CD14-positive monocyte (primary cell): Measurements from ENCODE around the gene IRGC. TPM values are rescaled to one million over a fixed set of nuclear protein-coding genes. Genes with fewer than 3 reads are reported as not detected.

ENCODE experiments used
- DNase-seq, 3 donors: peaks; one replicate each; pipeline ENCODE4 v3.0.0-alpha.2; 2011 to 2022
- H2AFZ ChIP-seq: 2 replicates; pipeline ENCODE4 v1.6.0; 2012; ENCODE audit warnings: mild to moderate bottlenecking, low read depth, low read length, inconsistent platforms; ENCODE audit not compliant: insufficient read depth, poor library complexity, severe bottlenecking
- H3K27ac ChIP-seq, 2 donors: 1 replicate in 1 of 2; 2 replicates in 1 of 2; pipeline ENCODE4 v1.5.1; 2012 to 2013; ENCODE audit warnings: low read length in 2 of 2, control low read depth in 1 of 2, inconsistent platforms in 1 of 2, low read depth in 1 of 2, mild to moderate bottlenecking in 1 of 2
- H3K27me3 ChIP-seq, 2 donors: one replicate each; pipeline versions ENCODE4 v1.6.0 to v1.6.1; 2011 to 2013; ENCODE audit warnings: low read length in 2 of 2; ENCODE audit not compliant: control insufficient read depth in 2 of 2, insufficient read depth in 2 of 2
- H3K36me3 ChIP-seq, 2 donors: replicated peaks in 1 of 2; 1 replicate in 1 of 2; 2 replicates in 1 of 2; pipeline versions ENCODE4 v1.5.1 to v1.6.1; 2012 to 2013; ENCODE audit warnings: low read length in 2 of 2, control low read depth in 1 of 2, inconsistent platforms in 1 of 2, mild to moderate bottlenecking in 1 of 2; ENCODE audit not compliant: insufficient read depth in 2 of 2, control insufficient read depth in 1 of 2
- H3K4me1 ChIP-seq, 2 donors: 1 replicate in 1 of 2; 2 replicates in 1 of 2; pipeline versions ENCODE4 v1.5.1 to v1.6.1; 2012 to 2013; ENCODE audit warnings: low read length in 2 of 2, control low read depth in 1 of 2, inconsistent platforms in 1 of 2, mild to moderate bottlenecking in 1 of 2, moderate library complexity in 1 of 2; ENCODE audit not compliant: insufficient read depth in 2 of 2, control insufficient read depth in 1 of 2
- H3K4me2 ChIP-seq: replicated peaks from 2 replicates; pipeline ENCODE3; 2012; ENCODE audit warnings: low read length, moderate library complexity, mild to moderate bottlenecking; ENCODE audit not compliant: poor library complexity, severe bottlenecking; ENCODE audit errors: extremely low read depth
- H3K4me3 ChIP-seq, 3 experiments: fragments of 200-600 bp in 1 of 3; sonication (generic) in 1 of 3; replicated peaks in 1 of 3; 1 replicate in 2 of 3; 2 replicates in 1 of 3; pipeline ENCODE4 v1.5.1; 2011 to 2013; ENCODE audit warnings: low read length in 3 of 3, mild to moderate bottlenecking in 3 of 3, control low read depth in 2 of 3, low read depth in 2 of 3, inconsistent platforms in 1 of 3, moderate library complexity in 1 of 3
- H3K79me2 ChIP-seq: 2 replicates; pipeline ENCODE4 v1.6.0; 2012; ENCODE audit warnings: mild to moderate bottlenecking, control low read depth, inconsistent platforms, low read length, moderate library complexity; ENCODE audit not compliant: insufficient read depth
- H3K9ac ChIP-seq: 2 replicates; pipeline ENCODE4 v1.6.0; 2017; ENCODE audit warnings: low read length, mild to moderate bottlenecking; ENCODE audit not compliant: insufficient read depth, poor library complexity, severe bottlenecking
- H3K9me3 ChIP-seq, 2 donors: replicated peaks in 1 of 2; 1 replicate in 1 of 2; 2 replicates in 1 of 2; pipeline versions ENCODE4 v1.5.1 to v1.6.1; 2012 to 2013; ENCODE audit warnings: low read length in 2 of 2, control low read depth in 1 of 2; ENCODE audit not compliant: control insufficient read depth in 1 of 2, insufficient read depth in 1 of 2
- H4K20me1 ChIP-seq: 2 replicates; pipeline ENCODE4 v1.6.0; 2012; ENCODE audit warnings: mild to moderate bottlenecking, low read length, control low read depth, moderate library complexity; ENCODE audit not compliant: insufficient read depth
- H3K27ac Mint-ChIP-seq, 7 donors: one replicate each; pipeline ENCODE4 v1.8.0; 2020; ENCODE audit warnings: mild to moderate bottlenecking in 7 of 7, mixed read lengths in 7 of 7, moderate library complexity in 6 of 7, inconsistent platforms in 2 of 7
- H3K27me3 Mint-ChIP-seq, 3 donors: one replicate each; pipeline ENCODE4 v1.8.0; 2021 to 2022; ENCODE audit warnings: low read depth in 3 of 3, mild to moderate bottlenecking in 3 of 3, mixed read lengths in 3 of 3, moderate library complexity in 3 of 3, inconsistent platforms in 1 of 3
- H3K36me3 Mint-ChIP-seq, 2 donors: one replicate each; pipeline ENCODE4 v1.8.0; 2020; ENCODE audit warnings: mixed read lengths in 2 of 2, inconsistent platforms in 1 of 2, mild to moderate bottlenecking in 1 of 2
- H3K4me1 Mint-ChIP-seq: one replicate; pipeline ENCODE4 v1.8.0; 2020; ENCODE audit warnings: mild to moderate bottlenecking, mixed read lengths
- H3K4me3 Mint-ChIP-seq, 2 donors: one replicate each; pipeline ENCODE4 v1.8.0; 2020; ENCODE audit warnings: mild to moderate bottlenecking in 2 of 2, mixed read lengths in 2 of 2, moderate library complexity in 1 of 2
- H3K9me3 Mint-ChIP-seq, 7 donors: one replicate each; pipeline ENCODE4 v1.8.0; 2020 to 2022; ENCODE audit warnings: mixed read lengths in 7 of 7, mild to moderate bottlenecking in 6 of 7, moderate library complexity in 6 of 7, inconsistent platforms in 2 of 7
- CTCF ChIP-seq: fragments of 200-600 bp; IDR thresholded peaks from one replicate; pipeline ENCODE4 v1.8.0; 2022; ENCODE audit warnings: antibody characterized with exemption, mild to moderate bottlenecking
- WGBS: methylation state at CpG from one replicate; pipeline ENCODE4 v1.1.5; 2013; ENCODE audit warnings: missing lambda C conversion rate; ENCODE audit not compliant: insufficient coverage; 5-methylcytosine and 5-hydroxymethylcytosine counted together
- intact Hi-C, 2 donors: fragments of 100-400 bp; cut with micrococcal nuclease; formaldehyde crosslinking; loops; one replicate each; pipeline versions ENCODE4 v1.15.0 to v1.15.1; 2023
- polyA plus RNA-seq, 3 donors: library from polyadenylated mRNA; depleted of rRNA in 1 of 3; unstranded in 2 of 3; stranded (reverse) in 1 of 3; fragments of 300-500 nt in 2 of 3; fragments of >200 nt in 1 of 3; fragmentation: Illumina TruSeq in 2 of 3; gene quantifications; 1 replicate in 2 of 3; 2 replicates in 1 of 3; pipeline ENCODE4 v1.2.3, GENCODE V29; 2012 to 2021

IRGC gene
- polyA plus RNA-seq, 3 donors: not detected

- H3K9ac ChIP-seq: no peak overlapping the region
- peak in 2 of 3 donors; percentile 65 to 80 for DNase-seq
- Mint-ChIP-seq H3K4me3 (no peak overlapping the region), H3K27me3 (peaks cover 0 to 6% (median 3%) of the 10 kb centered on the region in 3 donors), H3K36me3 (peaks cover 0 to 5% of the 10 kb centered on the region in 2 donors), H3K4me1 (peaks cover 43% of the 10 kb centered on the region), H3K27ac (peak overlapping the region; percentile 79 to 94 (median 92)), H3K9me3 (no peaks in the 10 kb centered on the region)
- no peak for TF ChIP-seq CTCF
- no peaks in the 10 kb centered on the region for H3K36me3 ChIP-seq
- no peak overlapping the region for H2AFZ ChIP-seq
- H3K4me2 ChIP-seq: no peak overlapping the region
- H3K4me3 ChIP-seq: no peak overlapping the region
- no peaks in the 10 kb centered on the region for H4K20me1 ChIP-seq
- H3K4me1 ChIP-seq: peaks cover 42 to 45% of the 10 kb centered on the region in 2 donors
- no peaks in the 10 kb centered on the region for H3K79me2 ChIP-seq
- H3K9me3 ChIP-seq: no peaks in the 10 kb centered on the region
- 65% methylated on average over 5 of the region's 11 CpGs for WGBS
- H3K27me3 ChIP-seq: no peaks in the 10 kb centered on the region
- intact Hi-C loops: no loop called here
- peak overlapping the region; percentile 4 to 72 for H3K27ac ChIP-seq
These were observed 32.8 kb upstream of the IRGC start for GRCh38 chr19:43682824-43683661.

GRCh38 chr19:43683905-43684304 is 32.0 kb upstream of the IRGC start:
- H3K4me3 ChIP-seq: no peak overlapping the region
- Mint-ChIP-seq H3K27me3 (peaks cover 0 to 6% (median 3%) of the 10 kb centered on the region in 3 donors), H3K4me1 (peaks cover 50% of the 10 kb centered on the region), H3K36me3 (peaks cover 0 to 5% of the 10 kb centered on the region in 2 donors), H3K4me3 (no peak overlapping the region), H3K27ac (peak overlapping the region; percentile 89 to 94 (median 92)), H3K9me3 (peaks cover 0 to 5% (median 0%) of the 10 kb centered on the region in 7 donors)
- H3K9ac ChIP-seq: no peak overlapping the region
- intact Hi-C loops: no loop called here
- H3K4me2 ChIP-seq: no peak overlapping the region
- H4K20me1 ChIP-seq: no peaks in the 10 kb centered on the region
- WGBS: no CpG with 5 or more reads among the region's 2 CpGs
- H3K4me1 ChIP-seq: peaks cover 51 to 54% of the 10 kb centered on the region in 2 donors
- no peak for DNase-seq
- no peak for TF ChIP-seq CTCF
- H3K9me3 ChIP-seq: no peaks in the 10 kb centered on the region
- H3K27me3 ChIP-seq: no peaks in the 10 kb centered on the region
- no peaks in the 10 kb centered on the region for H3K36me3 ChIP-seq
- no peak overlapping the region for H2AFZ ChIP-seq
- H3K27ac ChIP-seq: peak overlapping the region; percentile 65 to 72
- no peaks in the 10 kb centered on the region for H3K79me2 ChIP-seq
